HFFc6 (cell line): ENCODE results near the gene ERG. TPM values are rescaled to one million over a fixed set of nuclear protein-coding genes. Genes with fewer than 3 reads are reported as not detected.

Source experiments
- DNase-seq: peaks from one replicate; pipeline ENCODE4 v3.0.0-alpha.2; 2018
- H3K27ac Mint-ChIP-seq: 2 replicates; pipeline ENCODE4 v1.8.0; 2020; ENCODE audit warnings: mild to moderate bottlenecking, mixed read lengths
- H3K27me3 Mint-ChIP-seq: 2 replicates; pipeline ENCODE4 v1.8.0; 2021; ENCODE audit warnings: mild to moderate bottlenecking, moderate library complexity, mixed read lengths; ENCODE audit not compliant: insufficient read depth
- H3K36me3 Mint-ChIP-seq: 2 replicates; pipeline ENCODE4 v1.8.0; 2021; ENCODE audit warnings: low read depth, mixed read lengths
- H3K4me1 Mint-ChIP-seq: 2 replicates; pipeline ENCODE4 v1.8.0; 2020; ENCODE audit warnings: low read depth, mixed read lengths
- H3K4me3 Mint-ChIP-seq: 2 replicates; pipeline ENCODE4 v1.8.0; 2020; ENCODE audit warnings: mild to moderate bottlenecking, moderate library complexity, mixed read lengths
- H3K9me3 Mint-ChIP-seq: 2 replicates; pipeline ENCODE4 v1.8.0; 2020; ENCODE audit warnings: mild to moderate bottlenecking, mixed read lengths
- CTCF ChIP-seq: fragments of 200-600 bp; sonication (generic); IDR thresholded peaks from 2 replicates; pipeline ENCODE4 v1.5.0; 2021; ENCODE audit warnings: antibody characterized with exemption, mild to moderate bottlenecking
- total RNA-seq, 6 experiments: library from RNA; stranded (reverse); fragmentation: NEBNext Ultra II Directional; extraction: Animal tissue kit (Norgen Biotek cat#: 25700); gene quantifications; 2 replicates in 1 of 6; 3 replicates in 5 of 6; pipeline ENCODE4 v1.2.3, GENCODE V29; 2021

The ERG gene
- total RNA-seq, 6 experiments from 2014 or later: not detected

GRCh38 chr21:38400195-38400919 is 97.9 kb downstream of the ERG start:
- Mint-ChIP-seq H3K9me3 (no peaks in the 10 kb centered on the region), H3K4me1 (no peaks in the 10 kb centered on the region), H3K27ac (no peak overlapping the region), H3K27me3 (peaks cover 47% of the 10 kb centered on the region), H3K36me3 (no peaks in the 10 kb centered on the region), H3K4me3 (no peak overlapping the region)
- no peak for TF ChIP-seq CTCF
- no peak for DNase-seq

DNA sequence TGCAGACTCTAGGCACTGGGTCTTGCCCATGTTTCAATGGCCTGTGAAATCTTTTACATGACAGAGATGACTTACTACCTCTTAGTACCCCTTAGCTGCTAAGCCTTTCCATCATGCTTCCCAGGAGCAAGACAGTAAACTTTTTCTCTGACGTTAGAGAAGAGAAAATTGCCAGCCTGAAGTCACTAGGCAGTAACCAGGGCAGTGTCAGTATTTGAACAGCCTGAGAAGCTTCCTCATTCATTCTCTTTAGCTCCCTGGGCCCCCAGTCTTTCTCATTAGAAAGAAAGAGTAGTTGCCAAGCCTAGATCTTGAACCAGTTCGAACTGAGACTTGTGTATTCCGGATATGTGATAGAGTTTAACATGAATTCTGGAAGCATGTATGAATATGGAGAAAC is 99.2 kb downstream of the ERG start:
- TF ChIP-seq CTCF: no peak
- no peaks in the 10 kb centered on the region for H3K36me3 Mint-ChIP-seq
- no peak for DNase-seq
- no peaks in the 10 kb centered on the region for H3K9me3 Mint-ChIP-seq
- H3K27me3 Mint-ChIP-seq: peaks cover 54% of the 10 kb centered on the region
- H3K27ac Mint-ChIP-seq: no peak overlapping the region
- H3K4me3 Mint-ChIP-seq: no peak overlapping the region
- H3K4me1 Mint-ChIP-seq: no peaks in the 10 kb centered on the region

- H3K27me3 Mint-ChIP-seq: peaks cover 46% of the 10 kb centered on the region
- H3K27ac Mint-ChIP-seq: no peak overlapping the region
- no peak for DNase-seq
- no peaks in the 10 kb centered on the region for H3K36me3 Mint-ChIP-seq
- no peak for TF ChIP-seq CTCF
- H3K9me3 Mint-ChIP-seq: no peaks in the 10 kb centered on the region
- H3K4me1 Mint-ChIP-seq: no peaks in the 10 kb centered on the region
- H3K4me3 Mint-ChIP-seq: no peak overlapping the region
Observed at GRCh38 chr21:38396325-38396724, 102.0 kb downstream of the ERG start.

- Mint-ChIP-seq H3K27ac (no peak overlapping the region), H3K27me3 (peaks cover 52% of the 10 kb centered on the region), H3K4me3 (no peak overlapping the region), H3K4me1 (no peaks in the 10 kb centered on the region), H3K36me3 (no peaks in the 10 kb centered on the region), H3K9me3 (no peaks in the 10 kb centered on the region)
- DNase-seq: no peak
- TF ChIP-seq CTCF: no peak
Observed at GRCh38 chr21:38395581-38395980, 102.7 kb downstream of the ERG start.

DNA sequence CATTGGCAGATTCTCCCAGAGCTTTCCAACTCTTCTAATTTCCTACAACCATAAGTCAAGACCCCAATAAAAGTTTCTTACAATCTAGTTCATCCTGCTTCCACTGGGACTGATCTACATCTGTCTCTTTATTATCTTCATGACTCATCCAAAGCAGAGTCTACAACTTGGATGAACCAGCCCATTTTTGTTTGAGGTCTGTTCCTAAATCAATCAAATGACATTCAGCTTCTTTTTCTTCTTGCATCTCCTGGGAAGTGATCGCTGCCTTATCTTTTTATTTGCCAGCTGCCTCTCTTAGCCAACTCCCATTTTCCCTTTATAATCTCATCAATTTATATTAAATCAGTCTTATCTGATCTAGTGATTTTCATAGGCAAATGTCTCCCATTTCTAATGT is 105.6 kb downstream of the ERG start:
- TF ChIP-seq CTCF: no peak
- Mint-ChIP-seq H3K27ac (no peak overlapping the region), H3K9me3 (no peaks in the 10 kb centered on the region), H3K4me1 (no peaks in the 10 kb centered on the region), H3K27me3 (peaks cover 46% of the 10 kb centered on the region), H3K4me3 (no peak overlapping the region), H3K36me3 (no peaks in the 10 kb centered on the region)
- no peak for DNase-seq

DNA sequence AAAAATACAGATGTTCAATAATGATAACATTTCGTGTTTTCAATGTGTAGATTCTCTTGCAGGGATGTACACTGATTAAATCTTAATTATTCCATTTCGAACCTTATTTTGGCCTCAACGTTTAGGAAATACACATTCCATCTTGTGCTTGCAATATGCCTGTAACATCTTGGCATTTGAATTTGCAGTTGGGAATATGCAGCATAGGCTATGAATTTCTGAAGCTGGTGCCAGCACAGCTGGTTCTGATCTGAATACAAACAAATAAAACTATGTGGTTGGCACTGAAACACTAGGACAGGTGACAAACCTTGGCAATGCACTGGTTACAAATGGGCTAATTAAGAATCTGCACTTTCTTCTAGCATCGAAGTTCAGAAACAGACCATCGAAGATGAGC is 108.4 kb downstream of the ERG start:
- Mint-ChIP-seq H3K4me1 (peaks cover 5% of the 10 kb centered on the region; the same call in 1 of the 2 replicates), H3K4me3 (no peak overlapping the region), H3K36me3 (no peaks in the 10 kb centered on the region), H3K9me3 (no peaks in the 10 kb centered on the region), H3K27ac (no peak overlapping the region), H3K27me3 (peaks cover 32% of the 10 kb centered on the region)
- no peak for TF ChIP-seq CTCF
- no peak for DNase-seq
